Measurements from ENCODE around the gene TMEM91. TPM values are rescaled to one million over a fixed set of nuclear protein-coding genes. Genes with fewer than 3 reads are reported as not detected.

The TMEM91 gene
- total and polyA plus RNA-seq, 2 of the 13 experiments (the other 11 are each of a cell fraction or from before 2014, with no cell fraction given): 6.3 to 10.3 TPM

DNA sequence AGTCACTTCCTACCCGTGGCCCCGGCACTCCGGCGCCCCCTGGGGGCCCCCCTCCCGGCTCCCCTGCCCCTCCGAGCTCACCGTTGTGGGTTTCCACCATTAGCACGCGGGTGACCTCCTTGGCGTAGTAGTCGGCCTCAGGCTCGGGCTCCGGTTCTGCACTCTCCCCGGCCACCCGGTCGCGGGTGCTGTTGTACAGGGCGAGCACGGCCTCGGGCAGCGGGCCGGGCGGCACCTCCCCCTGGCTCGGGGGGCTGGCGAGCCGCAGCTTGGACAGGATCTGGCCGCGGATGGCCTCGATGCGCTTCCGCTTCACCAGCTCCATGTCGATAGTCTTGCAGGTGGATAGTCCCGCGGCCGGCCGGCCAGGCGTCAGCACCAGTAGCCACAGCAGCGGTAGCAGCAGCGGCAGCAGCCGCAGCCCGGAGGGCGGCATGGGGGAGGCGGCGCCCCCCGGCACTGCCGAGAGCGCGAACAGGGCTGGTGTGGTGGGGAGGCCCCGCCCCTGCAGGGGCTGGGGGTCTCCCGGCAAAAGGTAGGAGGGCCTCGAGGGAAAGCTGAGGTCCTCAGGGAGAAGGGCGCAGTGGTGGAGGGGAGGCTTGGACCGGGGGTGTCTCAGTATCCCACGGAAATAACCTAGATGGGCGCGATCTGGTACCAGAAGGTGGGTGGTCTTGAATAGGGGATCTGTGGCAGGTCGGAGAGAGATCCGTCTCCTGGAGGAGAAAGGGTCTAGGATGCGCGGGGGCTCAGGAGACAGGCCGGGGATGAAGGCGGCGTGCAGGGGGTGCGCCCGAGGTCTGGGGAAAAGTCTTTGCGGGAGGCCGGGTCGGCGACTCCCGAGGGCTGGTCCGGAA is 23.5 kb upstream of the TMEM91 start (continued):
- TF ChIP-seq, protein P1, sequence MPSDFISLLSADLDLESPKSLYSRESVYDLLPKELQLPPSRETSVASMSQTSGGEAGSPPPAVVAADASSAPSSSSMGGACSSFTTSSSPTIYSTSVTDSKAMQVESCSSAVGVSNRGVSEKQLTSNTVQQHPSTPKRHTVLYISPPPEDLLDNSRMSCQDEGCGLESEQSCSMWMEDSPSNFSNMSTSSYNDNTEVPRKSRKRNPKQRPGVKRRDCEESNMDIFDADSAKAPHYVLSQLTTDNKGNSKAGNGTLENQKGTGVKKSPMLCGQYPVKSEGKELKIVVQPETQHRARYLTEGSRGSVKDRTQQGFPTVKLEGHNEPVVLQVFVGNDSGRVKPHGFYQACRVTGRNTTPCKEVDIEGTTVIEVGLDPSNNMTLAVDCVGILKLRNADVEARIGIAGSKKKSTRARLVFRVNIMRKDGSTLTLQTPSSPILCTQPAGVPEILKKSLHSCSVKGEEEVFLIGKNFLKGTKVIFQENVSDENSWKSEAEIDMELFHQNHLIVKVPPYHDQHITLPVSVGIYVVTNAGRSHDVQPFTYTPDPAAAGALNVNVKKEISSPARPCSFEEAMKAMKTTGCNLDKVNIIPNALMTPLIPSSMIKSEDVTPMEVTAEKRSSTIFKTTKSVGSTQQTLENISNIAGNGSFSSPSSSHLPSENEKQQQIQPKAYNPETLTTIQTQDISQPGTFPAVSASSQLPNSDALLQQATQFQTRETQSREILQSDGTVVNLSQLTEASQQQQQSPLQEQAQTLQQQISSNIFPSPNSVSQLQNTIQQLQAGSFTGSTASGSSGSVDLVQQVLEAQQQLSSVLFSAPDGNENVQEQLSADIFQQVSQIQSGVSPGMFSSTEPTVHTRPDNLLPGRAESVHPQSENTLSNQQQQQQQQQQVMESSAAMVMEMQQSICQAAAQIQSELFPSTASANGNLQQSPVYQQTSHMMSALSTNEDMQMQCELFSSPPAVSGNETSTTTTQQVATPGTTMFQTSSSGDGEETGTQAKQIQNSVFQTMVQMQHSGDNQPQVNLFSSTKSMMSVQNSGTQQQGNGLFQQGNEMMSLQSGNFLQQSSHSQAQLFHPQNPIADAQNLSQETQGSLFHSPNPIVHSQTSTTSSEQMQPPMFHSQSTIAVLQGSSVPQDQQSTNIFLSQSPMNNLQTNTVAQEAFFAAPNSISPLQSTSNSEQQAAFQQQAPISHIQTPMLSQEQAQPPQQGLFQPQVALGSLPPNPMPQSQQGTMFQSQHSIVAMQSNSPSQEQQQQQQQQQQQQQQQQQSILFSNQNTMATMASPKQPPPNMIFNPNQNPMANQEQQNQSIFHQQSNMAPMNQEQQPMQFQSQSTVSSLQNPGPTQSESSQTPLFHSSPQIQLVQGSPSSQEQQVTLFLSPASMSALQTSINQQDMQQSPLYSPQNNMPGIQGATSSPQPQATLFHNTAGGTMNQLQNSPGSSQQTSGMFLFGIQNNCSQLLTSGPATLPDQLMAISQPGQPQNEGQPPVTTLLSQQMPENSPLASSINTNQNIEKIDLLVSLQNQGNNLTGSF (CRISPR knock-in tag; IDR thresholded peaks at IDR 0.05): peak; percentile 63
- TF ChIP-seq TMF1 (CRISPR knock-in tag; IDR thresholded peaks at IDR 0.05; ENCODE audit: low read depth) (no peak), ZNF20 (CRISPR knock-in tag; IDR thresholded peaks at IDR 0.05) (no peak), FOXK2 (IDR thresholded peaks at IDR 0.05) (no peak), MED8 (CRISPR knock-in tag; IDR thresholded peaks at IDR 0.05; ENCODE audit: insufficient replicate concordance) (no peak), ZNF850 (CRISPR knock-in tag; conservative IDR thresholded peaks at IDR 0.05) (no peak), ZKSCAN5 (CRISPR knock-in tag; IDR thresholded peaks at IDR 0.05) (no peak), ZNF841 (CRISPR knock-in tag; IDR thresholded peaks at IDR 0.05; ENCODE audit: borderline replicate concordance) (no peak), SRSF4 (IDR thresholded peaks at IDR 0.05; ENCODE audit: low read depth, low read length, poor library complexity, severe bottlenecking) (no peak), NFE2L2 (IDR thresholded peaks at IDR 0.05; ENCODE audit: low read length) (no peak), POLR2A (IDR thresholded peaks at IDR 0.05; ENCODE audit: insufficient read depth in 1 of 2, low read depth in 2 of 2, low read length in 2 of 2) (peak in 1 of 2 experiments; percentile 54; a peak in 2 of 4 replicates), HOXD1 (CRISPR knock-in tag; IDR thresholded peaks at IDR 0.05) (0 out of 2 replicates have a peak, but pooled peaks have one; percentile 15), CBFB (CRISPR knock-in tag; IDR thresholded peaks at IDR 0.05) (no peak), RARA (CRISPR knock-in tag; IDR thresholded peaks at IDR 0.05) (no peak), ZFP41 (CRISPR knock-in tag; IDR thresholded peaks at IDR 0.05; ENCODE audit: borderline replicate concordance) (no peak), SATB2 (CRISPR knock-in tag; IDR thresholded peaks at IDR 0.05) (no peak), ZMYM2 (CRISPR knock-in tag; IDR thresholded peaks at IDR 0.05) (no peak), GABPB1 (CRISPR knock-in tag; IDR thresholded peaks at IDR 0.05) (peak; percentile 73)
- TF ChIP-seq, protein P2, sequence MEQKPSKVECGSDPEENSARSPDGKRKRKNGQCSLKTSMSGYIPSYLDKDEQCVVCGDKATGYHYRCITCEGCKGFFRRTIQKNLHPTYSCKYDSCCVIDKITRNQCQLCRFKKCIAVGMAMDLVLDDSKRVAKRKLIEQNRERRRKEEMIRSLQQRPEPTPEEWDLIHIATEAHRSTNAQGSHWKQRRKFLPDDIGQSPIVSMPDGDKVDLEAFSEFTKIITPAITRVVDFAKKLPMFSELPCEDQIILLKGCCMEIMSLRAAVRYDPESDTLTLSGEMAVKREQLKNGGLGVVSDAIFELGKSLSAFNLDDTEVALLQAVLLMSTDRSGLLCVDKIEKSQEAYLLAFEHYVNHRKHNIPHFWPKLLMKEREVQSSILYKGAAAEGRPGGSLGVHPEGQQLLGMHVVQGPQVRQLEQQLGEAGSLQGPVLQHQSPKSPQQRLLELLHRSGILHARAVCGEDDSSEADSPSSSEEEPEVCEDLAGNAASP (CRISPR knock-in tag; IDR thresholded peaks at IDR 0.05; ENCODE audit: borderline replicate concordance): no peak
- TF ChIP-seq, protein P3, sequence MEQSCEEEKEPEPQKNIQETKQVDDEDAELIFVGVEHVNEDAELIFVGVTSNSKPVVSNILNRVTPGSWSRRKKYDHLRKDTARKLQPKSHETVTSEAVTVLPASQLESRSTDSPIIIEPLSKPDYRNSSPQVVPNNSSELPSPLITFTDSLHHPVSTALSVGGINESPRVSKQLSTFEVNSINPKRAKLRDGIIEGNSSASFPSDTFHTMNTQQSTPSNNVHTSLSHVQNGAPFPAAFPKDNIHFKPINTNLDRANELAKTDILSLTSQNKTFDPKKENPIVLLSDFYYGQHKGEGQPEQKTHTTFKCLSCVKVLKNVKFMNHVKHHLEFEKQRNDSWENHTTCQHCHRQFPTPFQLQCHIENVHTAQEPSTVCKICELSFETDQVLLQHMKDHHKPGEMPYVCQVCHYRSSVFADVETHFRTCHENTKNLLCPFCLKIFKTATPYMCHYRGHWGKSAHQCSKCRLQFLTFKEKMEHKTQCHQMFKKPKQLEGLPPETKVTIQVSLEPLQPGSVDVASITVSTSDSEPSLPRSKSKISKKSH (CRISPR knock-in tag; IDR thresholded peaks at IDR 0.05; ENCODE audit: borderline replicate concordance): peak; percentile 38; the same call in 1 of the 2 replicates
- TF ChIP-seq, protein P4, sequence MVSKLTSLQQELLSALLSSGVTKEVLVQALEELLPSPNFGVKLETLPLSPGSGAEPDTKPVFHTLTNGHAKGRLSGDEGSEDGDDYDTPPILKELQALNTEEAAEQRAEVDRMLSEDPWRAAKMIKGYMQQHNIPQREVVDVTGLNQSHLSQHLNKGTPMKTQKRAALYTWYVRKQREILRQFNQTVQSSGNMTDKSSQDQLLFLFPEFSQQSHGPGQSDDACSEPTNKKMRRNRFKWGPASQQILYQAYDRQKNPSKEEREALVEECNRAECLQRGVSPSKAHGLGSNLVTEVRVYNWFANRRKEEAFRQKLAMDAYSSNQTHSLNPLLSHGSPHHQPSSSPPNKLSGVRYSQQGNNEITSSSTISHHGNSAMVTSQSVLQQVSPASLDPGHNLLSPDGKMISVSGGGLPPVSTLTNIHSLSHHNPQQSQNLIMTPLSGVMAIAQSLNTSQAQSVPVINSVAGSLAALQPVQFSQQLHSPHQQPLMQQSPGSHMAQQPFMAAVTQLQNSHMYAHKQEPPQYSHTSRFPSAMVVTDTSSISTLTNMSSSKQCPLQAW (CRISPR knock-in tag; IDR thresholded peaks at IDR 0.05): peak; percentile 17; the same call in 1 of the 2 replicates

Measured in HepG2 (cell line).